AG04450 (cell line): ENCODE data around the gene R3HDML. TPM values are rescaled to one million over a fixed set of nuclear protein-coding genes. Genes with fewer than 3 reads are reported as not detected.

Experiments
- CTCF ChIA-PET: fragments of 300-600, 350-600 bp; formaldehyde crosslinking; extraction: SDS; loops from one replicate; lab custom pipeline; 2022; ENCODE audit warnings: antibody characterized with exemption, inconsistent platforms; lab: Charles Lee
- POLR2A ChIA-PET: fragments of 350-600 bp; formaldehyde crosslinking; extraction: SDS; loops from one replicate; lab custom pipeline; 2021; ENCODE audit warnings: antibody characterized with exemption, inconsistent platforms; lab: Yijun Ruan, JAX
- DNase-seq: peaks from one replicate; pipeline ENCODE4 v3.0.0-alpha.2; 2011; ENCODE audit warnings: low read depth, low spot score
- H3K27ac ChIP-seq: one replicate; pipeline ENCODE4 v1.5.1; 2012; ENCODE audit warnings: low read depth, low read length, control low read depth
- H3K27me3 ChIP-seq: one replicate; pipeline ENCODE4 v1.6.0; 2012; ENCODE audit warnings: low read length; ENCODE audit not compliant: control insufficient read depth, insufficient read depth
- H3K4me3 ChIP-seq: 2 replicates; pipeline ENCODE4 v1.5.1; 2011; ENCODE audit warnings: mild to moderate bottlenecking, low read depth, low read length, control low read depth
- H3K9me3 ChIP-seq: 2 replicates; pipeline ENCODE4 v1.5.1; 2012; ENCODE audit warnings: low read length; ENCODE audit not compliant: control insufficient read depth, insufficient read depth
- CTCF ChIP-seq: IDR thresholded peaks from 2 replicates; pipeline ENCODE4 v1.5.1; 2011; ENCODE audit warnings: low read depth, low read length, control low read depth, inconsistent platforms
- polyA plus RNA-seq: library from polyadenylated mRNA; depleted of rRNA; stranded (reverse); fragments of >200 nt; gene quantifications from 2 replicates; pipeline ENCODE4 v1.2.3, GENCODE V29; 2011

R3HDML gene
- polyA plus RNA-seq, 1 experiment = not detected

DNA sequence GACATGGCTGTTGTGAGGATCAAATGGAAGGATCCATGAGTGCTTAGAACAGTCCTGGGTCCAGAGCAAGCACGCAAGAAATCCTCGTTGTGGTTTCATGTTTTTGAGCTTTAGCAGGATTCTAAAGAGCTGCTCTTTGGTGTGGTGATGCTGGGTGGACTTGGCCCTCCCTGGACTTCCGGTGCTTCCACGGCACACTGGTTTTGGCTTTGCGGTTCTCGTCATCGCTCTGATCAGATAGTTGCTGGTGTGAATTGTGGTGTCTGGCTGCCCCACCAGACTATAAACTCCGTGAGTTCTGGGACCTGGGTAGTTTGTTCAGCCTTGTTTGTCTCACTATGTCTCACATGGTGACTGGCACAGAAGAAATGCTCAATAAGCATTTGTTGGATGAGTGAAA is 21.9 kb downstream of the R3HDML start:
- ChIA-PET CTCF (no interaction called here), POLR2A (no interaction called here)
- Histone ChIP-seq H3K27ac (no peak overlapping the region), H3K27me3 (peaks cover 17% of the 10 kb centered on the region), H3K4me3 (no peak overlapping the region), H3K9me3 (no peaks in the 10 kb centered on the region)
- no peak for TF ChIP-seq CTCF
- no peak for DNase-seq

DNA sequence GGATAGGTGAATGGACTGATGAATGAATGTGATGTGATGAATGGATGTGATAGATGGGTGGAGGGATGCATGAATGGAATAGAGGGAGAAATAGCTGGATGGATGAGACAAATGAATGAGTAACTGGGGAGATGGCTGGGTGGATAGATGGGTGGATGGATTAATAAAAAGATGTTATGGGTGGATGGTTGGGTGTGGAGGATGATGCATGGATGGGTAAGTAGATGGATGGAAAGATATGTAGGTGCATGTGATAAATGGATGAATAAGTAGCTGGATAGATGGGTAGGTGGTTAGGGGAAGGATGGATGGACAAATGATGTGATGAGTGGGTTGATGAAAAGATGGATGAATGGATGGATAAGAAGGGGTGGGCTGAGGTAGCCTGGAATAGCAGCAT is 23.4 kb downstream of the R3HDML start:
- H3K9me3 ChIP-seq = no peaks in the 10 kb centered on the region
- DNase-seq = no peak
- TF ChIP-seq CTCF = no peak
- no peak overlapping the region for H3K4me3 ChIP-seq
- CTCF ChIA-PET = interaction anchor here (1.0 kb wide), 1 partner anchor 524 kb away, joined by 3 read pairs; no protein-coding TSS in a partner anchor
- POLR2A ChIA-PET = no interaction called here
- no peak overlapping the region for H3K27ac ChIP-seq
- peaks cover 14% of the 10 kb centered on the region for H3K27me3 ChIP-seq

GRCh38 chr20:44361021-44361420 is 24.2 kb downstream of the R3HDML start:
- CTCF ChIA-PET = interaction anchor here (1.0 kb wide), 1 partner anchor 523 kb away, joined by 3 read pairs; no protein-coding TSS in a partner anchor

DNA sequence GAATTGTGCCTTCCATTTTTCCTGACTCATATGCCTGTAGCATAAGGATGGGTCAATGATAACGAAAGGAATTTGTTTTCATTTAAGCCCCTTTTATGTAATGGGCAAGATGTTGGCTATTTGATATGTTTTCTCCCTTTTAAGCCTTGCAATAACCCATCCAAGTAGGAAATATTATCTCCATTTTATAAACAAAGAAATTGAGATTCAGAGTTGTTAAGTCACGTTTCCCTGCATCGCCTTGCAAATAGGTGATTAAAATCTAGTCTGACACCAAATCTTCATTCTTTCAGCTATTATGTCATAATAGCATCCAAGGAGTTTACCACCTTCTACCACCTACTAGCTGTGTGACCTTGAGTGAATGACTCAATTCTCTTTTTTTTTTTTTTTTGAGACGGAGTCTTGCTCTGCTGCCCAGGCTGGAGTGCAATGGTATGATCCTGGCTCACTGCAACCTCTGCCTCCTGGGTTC is 25.7 kb downstream of the R3HDML start:
- Histone ChIP-seq H3K9me3 (no peaks in the 10 kb centered on the region), H3K27ac (no peak overlapping the region), H3K27me3 (peaks cover 9% of the 10 kb centered on the region), H3K4me3 (no peak overlapping the region)
- ChIA-PET CTCF (interaction anchor here (0.7 kb wide), 1 partner anchor 189 kb away, joined by 3 read pairs; no protein-coding TSS in a partner anchor), POLR2A (no interaction called here)
- TF ChIP-seq CTCF = no peak
- no peak for DNase-seq

More at GRCh38 chr20:44361021-44361420, 24.2 kb downstream of the R3HDML start:
- POLR2A ChIA-PET = no interaction called here
- Histone ChIP-seq H3K4me3 (no peak overlapping the region), H3K9me3 (no peaks in the 10 kb centered on the region), H3K27me3 (peaks cover 14% of the 10 kb centered on the region), H3K27ac (no peak overlapping the region)
- no peak for TF ChIP-seq CTCF
- no peak for DNase-seq

DNA sequence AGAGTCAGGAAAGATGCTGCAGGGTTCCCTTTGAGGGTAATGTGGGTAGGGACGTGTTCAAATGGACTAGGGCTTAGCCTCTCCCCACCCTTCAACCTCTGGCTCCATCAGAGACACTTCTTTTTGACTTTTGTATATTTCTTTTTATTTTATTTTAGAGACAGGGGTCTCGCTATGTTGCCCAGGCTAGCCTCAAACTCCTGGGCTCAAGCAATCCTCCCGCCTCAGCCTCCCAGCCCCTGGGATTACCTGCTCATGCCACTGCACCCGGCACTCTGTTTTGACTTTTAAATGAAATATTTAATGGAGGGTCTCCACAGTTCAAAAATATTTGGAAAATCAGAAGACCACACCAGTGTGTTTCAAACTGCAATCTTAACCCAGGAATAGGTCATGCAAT is 27.2 kb downstream of the R3HDML start:
- no peaks in the 10 kb centered on the region for H3K9me3 ChIP-seq
- ChIA-PET CTCF (no interaction called here), POLR2A (no interaction called here)
- no peak for DNase-seq
- TF ChIP-seq CTCF = no peak
- no peak overlapping the region for H3K4me3 ChIP-seq
- H3K27me3 ChIP-seq = peaks cover 3% of the 10 kb centered on the region
- no peak overlapping the region for H3K27ac ChIP-seq
